Measurements from ENCODE around the gene OR2T6.
"Not testable (repeated sequence)": the region's sequence is repeated elsewhere in the genome, so short reads cannot be mapped to it uniquely, and the experiment has no call there.

The OR2T6 gene

DNA sequence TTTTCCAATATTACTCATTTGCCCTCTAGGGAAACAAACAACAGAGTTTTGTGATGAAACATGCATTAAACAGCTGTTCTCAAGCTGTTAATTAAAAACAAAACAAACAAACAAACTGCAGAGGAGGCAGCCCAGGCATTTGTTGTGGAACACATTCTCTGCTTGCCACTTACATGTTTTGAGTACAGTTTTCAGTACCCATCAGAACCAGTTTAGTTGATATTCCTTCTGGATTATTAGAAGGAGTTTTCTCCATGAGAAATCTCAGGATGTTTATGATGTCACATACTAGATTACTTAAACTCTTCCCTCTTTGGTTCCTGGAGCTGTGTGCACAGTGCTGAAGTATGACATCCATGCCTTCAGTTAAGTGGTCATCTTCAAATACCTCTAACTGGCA, at the start of gene OR2T6:
Gene OR2T6, plus strand, starts transcription at position 301 of the 400 bp plus-strand sequence. CDS start 11,863 bp downstream, outside the sequence.
- no peak for DNase-seq

DNA sequence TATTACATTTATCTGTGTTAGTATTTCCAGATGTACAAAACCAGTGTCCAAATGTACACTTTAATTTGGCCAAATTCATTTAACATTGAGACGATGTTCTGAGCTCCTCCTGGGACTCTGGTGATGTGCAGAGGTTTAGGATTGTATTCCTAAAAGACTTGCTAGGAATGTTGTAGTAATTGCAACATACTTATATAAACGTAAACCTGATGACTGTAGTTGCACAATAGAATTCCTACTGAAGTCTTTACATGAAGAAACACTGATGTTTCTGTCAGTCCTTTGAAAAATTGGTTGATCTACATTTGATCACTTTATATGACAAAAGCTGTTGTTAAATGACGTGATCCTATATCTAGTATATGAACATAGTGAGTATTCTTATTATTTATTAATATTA, 32.1 kb upstream of the OR2T6 start:
- DNase-seq: no peak

DNA sequence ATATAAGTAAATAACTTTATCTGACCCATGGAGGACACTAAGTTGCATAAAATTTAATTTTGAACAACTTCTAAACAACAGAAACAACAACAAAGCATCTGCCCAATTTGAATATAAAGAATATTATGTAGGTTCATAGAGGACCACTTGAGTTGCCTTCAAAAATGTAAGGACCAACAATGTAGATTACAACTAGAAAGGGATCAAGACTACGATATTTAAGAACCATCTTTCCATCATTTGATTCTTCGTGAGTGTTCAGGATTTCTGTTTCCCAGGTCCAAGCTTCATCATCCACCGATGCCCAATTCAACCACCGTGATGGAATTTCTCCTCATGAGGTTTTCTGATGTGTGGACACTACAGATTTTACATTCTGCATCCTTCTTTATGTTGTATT, 27.1 kb upstream of the OR2T6 start, which contains the start of gene OR14C36:
Gene OR14C36, plus strand, starts transcription at position 301 of the 400 bp plus-strand sequence. Its CDS starts 0 bp downstream, at position 301.
- DNase-seq: no peak

DNA sequence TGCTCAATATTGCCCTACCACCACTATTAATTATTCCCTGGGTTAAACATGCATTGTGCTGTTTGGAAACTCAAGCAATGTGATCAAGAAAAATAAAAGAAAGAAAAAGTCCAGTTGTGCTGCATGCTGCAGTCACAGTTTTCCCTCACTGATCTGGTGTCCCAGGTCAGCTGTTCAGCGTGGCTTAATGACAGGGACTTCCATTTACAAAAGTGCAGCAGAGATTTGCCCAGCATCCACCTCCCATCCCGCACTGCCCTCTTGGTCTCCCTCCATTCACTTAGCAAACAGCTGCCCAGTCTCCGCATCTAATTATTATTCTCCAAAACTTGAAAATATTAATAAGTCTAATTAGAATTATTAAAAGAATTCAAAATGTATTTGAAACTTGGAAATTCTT, 16.1 kb upstream of the OR2T6 start:
- DNase-seq: no peak

GRCh38 chr1:248361121-248361715, 14.3 kb upstream of the OR2T6 start, which contains the start of gene OR2T4:
Gene OR2T4 (plus strand): TSS chr1:248361665. CDS start chr1:248361665, 0 bp downstream.
- DNase-seq: no peak

- no peak for DNase-seq
Measured at GRCh38 chr1:248366609-248367008, 8.9 kb upstream of the OR2T6 start.

GRCh38 chr1:248372394-248372793, 3.2 kb upstream of the OR2T6 start:
- no peak for DNase-seq

GRCh38 chr1:248373761-248374160, 1.8 kb upstream of the OR2T6 start:
- no peak for DNase-seq

GRCh38 chr1:248376916-248377315, 1.4 kb downstream of the OR2T6 start:
- no peak for DNase-seq

GRCh38 chr1:248380854-248381253, 5.3 kb downstream of the OR2T6 start:
- no peak for DNase-seq

- no peak for DNase-seq
Measured at GRCh38 chr1:248388426-248388825, 12.9 kb downstream of the OR2T6 start.

GRCh38 chr1:248393050-248393449, 17.5 kb downstream of the OR2T6 start:
- DNase-seq: no peak

DNA sequence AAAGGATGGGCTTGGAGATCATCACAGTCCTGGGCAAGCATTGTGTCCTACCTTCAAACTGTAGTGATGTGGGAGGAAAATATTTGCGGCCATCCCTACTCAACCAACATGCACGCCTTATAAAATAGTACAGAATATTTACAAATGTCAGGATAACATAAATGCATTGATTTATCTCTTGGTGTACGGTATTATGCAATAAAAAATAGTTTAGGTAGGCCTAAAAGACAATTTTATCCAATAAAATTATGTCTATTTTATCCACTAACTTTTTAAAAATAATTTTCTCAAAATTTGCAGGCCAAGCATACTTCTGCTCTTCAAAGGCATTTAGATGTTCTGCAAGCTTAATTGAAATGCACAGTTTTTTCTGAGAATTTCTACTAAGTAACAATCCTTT, 27.2 kb downstream of the OR2T6 start, which contains the start of gene OR2T1:
Gene OR2T1, plus strand, starts transcription at position 301 of the 400 bp plus-strand sequence. CDS start 3,100 bp downstream, outside the sequence.
- DNase-seq: no peak

DNA sequence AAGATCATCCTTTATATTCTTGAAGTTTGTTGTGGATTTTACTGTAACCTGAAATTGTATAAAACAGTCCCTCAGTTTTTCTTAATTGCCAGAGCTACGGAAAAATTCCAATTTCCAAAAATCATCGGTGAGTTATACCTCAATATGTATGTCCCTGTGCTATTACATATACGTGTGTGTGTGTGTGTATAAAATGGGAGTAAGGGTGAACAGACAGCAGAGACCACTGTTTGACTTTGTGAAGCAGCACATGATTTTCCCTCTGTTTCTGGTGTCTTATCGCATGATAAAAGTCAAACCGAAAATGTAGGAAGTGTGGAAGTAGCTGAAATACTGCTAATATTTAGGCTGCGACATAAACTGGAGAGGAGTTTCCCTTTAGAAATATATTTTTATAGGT, 28.5 kb downstream of the OR2T6 start:
- no peak for DNase-seq

GRCh38 chr1:248406721-248407692, 31.5 kb downstream of the OR2T6 start:
- no peak for DNase-seq

DNA sequence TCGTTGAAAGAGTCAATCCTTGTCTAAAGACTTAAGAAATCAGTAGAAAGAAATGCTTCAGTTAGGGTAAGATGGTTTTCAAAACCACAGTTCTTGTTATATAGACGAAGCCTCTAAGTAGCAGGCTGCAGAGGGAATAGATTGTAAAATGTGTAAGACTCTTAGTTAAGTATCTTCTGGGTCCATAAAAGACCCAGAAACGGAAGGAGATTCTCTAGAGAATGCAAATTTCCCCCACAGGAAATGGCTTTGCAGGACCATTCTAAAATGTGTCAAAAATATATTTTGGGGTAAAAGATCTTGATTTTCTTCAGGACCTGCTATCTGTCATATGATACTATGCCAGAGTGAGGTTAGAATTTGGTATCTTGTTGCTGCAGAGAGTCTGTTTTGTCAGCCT, 40.7 kb downstream of the OR2T6 start:
- DNase-seq: no peak

GRCh38 chr1:248417854-248418253, 42.3 kb downstream of the OR2T6 start:
- no peak for DNase-seq

DNA sequence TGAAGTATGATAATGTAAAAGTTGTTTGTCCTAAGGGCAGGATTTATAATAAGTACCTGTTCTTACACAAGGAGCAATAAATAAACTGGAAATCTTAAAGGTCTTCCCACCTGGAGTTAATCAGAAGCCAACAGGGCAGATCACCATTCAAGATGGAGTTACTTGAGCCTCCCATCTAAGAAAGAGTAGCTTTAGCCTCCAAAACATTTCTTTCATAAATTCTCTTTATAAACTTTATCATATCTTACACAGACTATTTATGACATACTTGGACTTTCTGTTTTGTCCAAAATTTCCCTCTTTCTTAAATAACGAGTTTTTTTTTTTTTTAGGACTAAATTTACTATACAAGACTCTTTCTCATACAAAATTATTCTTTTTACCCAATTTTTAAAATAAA, 45.8 kb downstream of the OR2T6 start:
- DNase-seq: no peak

DNA sequence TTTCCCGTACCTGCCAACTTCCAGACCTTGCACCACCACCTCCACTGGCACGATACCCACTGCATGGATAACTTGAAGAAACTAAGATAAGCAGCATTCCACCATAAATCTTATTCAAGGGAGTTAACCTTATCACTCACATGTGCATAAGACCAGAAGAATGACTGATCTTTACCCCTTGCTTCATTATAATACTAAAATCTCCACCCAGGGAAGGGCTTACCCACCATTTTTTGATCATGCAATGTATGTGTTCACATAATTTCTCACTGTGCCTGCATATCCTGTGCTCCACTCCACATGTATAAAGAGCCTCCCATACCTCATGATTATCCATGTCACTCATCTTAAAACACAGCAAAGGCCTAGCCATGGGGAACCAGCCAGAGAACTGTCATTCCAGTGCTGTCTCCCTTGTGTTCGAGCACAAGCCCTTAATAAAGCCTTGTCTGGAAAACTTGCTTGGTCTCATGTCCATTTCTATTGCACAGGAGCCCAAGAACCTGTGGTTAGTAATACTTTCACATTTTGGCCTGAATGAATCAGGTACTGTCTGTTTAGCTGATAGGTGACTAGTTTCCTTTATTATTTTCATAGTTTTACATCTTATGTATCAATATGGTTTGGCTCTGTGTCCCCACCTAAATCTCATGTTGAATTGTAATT, 52.1 kb downstream of the OR2T6 start:
- not testable (repeated sequence) for DNase-seq

- not testable (repeated sequence) for DNase-seq
Measured at GRCh38 chr1:248428192-248428533, 52.6 kb downstream of the OR2T6 start.

GRCh38 chr1:248431683-248432082, 56.1 kb downstream of the OR2T6 start:
- DNase-seq: not testable (repeated sequence)

DNA sequence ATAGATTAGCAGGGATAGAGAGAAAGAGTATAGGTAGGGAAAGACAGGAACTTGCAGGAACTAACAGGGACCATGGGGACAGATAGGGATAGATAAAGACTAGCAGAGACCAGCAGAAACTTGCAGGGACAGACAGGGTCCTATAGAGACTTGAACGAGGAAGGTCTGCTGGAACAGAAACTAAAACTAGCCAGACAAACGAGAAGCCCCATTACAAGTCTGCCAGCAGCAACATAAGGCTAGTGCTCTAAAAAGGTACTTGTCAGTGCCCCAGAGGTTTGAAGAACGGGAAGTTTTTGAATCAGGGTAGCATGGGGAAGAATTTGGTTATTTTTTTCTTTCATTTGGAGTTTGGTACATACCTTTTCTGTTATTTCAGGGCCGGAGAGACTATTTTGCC, 56.7 kb downstream of the OR2T6 start:
- not testable (repeated sequence) for DNase-seq

GRCh38 chr1:248433811-248434415, 58.4 kb downstream of the OR2T6 start:
- DNase-seq: not testable (repeated sequence)

All from SHP77 treated with DMSO at 0.1 percent for 48 hours (cell line).